GM06990 (cell line): ENCODE data around the gene CUBN.

Experiments used
- DNase-seq: peaks from one replicate; pipeline ENCODE4 v3.0.0-alpha.2; 2011; ENCODE audit not compliant: insufficient read length; ENCODE audit errors: extremely low read depth
- H3K27me3 ChIP-seq: replicated peaks from 2 replicates; pipeline ENCODE4 v1.6.0; 2011; ENCODE audit warnings: low read length; ENCODE audit not compliant: control insufficient read depth, insufficient read depth
- H3K36me3 ChIP-seq: 2 replicates; pipeline ENCODE4 v1.5.1; 2011; ENCODE audit warnings: low read length; ENCODE audit not compliant: control insufficient read depth, insufficient read depth
- H3K4me3 ChIP-seq: replicated peaks from 2 replicates; pipeline ENCODE4 v1.5.1; 2011; ENCODE audit warnings: low read depth, mild to moderate bottlenecking, control low read depth, low read length
- CTCF ChIP-seq: IDR thresholded peaks from 2 replicates; pipeline ENCODE4 v1.5.1; 2011; ENCODE audit warnings: low read length, control low read depth, mild to moderate bottlenecking, inconsistent platforms; ENCODE audit not compliant: insufficient read depth, poor library complexity, severe bottlenecking

The CUBN gene

DNA sequence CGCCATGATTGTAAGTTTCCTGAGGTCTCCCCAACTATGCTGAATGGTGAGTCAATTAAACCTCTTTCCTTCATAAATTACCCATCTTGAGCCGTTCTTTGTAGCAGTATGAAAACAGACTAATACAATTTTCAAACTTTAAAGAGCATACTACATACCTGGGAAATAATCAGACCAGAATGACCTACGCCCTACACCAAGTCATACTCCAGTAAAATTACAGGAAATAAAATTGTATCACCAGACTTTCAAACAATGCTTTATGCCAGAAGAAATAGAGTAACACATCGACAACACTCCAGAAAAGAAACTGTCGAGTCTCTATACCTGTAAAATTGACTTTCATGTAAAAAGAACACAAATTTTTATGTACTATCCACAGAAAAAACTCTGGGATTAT is 331.0 kb downstream of the CUBN start:
- Histone ChIP-seq H3K4me3 (no peak overlapping the region), H3K27me3 (no peaks in the 10 kb centered on the region), H3K36me3 (no peaks in the 10 kb centered on the region; the same call in 1 of the 2 replicates)
- no peak for TF ChIP-seq CTCF
- no peak for DNase-seq

- no peak for DNase-seq
- Histone ChIP-seq H3K36me3 (no peaks in the 10 kb centered on the region; the same call in none of the 2 replicates), H3K27me3 (no peaks in the 10 kb centered on the region), H3K4me3 (no peak overlapping the region)
- no peak for TF ChIP-seq CTCF
Observed at GRCh38 chr10:16795410-16796073, 334.1 kb downstream of the CUBN start.

GRCh38 chr10:16794005-16794404 is 335.6 kb downstream of the CUBN start:
- no peak for TF ChIP-seq CTCF
- no peak for DNase-seq
- no peak overlapping the region for H3K4me3 ChIP-seq

GRCh38 chr10:16792675-16793074 is 336.9 kb downstream of the CUBN start:
- no peak for TF ChIP-seq CTCF
- no peak overlapping the region for H3K4me3 ChIP-seq
- no peak for DNase-seq
- no peaks in the 10 kb centered on the region; the same call in none of the 2 replicates for H3K36me3 ChIP-seq
- no peaks in the 10 kb centered on the region for H3K27me3 ChIP-seq

More at GRCh38 chr10:16794005-16794404, 335.6 kb downstream of the CUBN start:
- Histone ChIP-seq H3K27me3 (no peaks in the 10 kb centered on the region), H3K36me3 (no peaks in the 10 kb centered on the region; the same call in none of the 2 replicates)

DNA sequence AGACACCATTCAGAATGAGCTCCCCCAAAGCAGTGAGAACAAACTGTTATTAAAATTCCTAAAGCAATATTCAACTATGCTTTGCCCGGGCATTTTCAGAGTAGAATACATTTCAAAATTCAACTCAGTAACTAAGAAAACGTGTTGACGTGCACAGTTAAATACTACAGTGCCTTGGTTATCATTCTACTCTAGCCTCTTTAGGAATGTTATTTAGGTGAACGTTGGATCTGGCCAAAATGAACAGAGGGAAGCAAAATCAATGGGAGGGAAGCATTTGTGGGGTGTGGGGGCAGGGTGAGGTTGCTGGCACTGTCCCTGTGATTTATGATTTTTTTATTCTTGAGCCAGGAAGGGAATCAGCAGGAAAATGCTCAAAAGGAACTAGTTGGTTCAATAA is 339.8 kb downstream of the CUBN start:
- no peaks in the 10 kb centered on the region; the same call in 1 of the 2 replicates for H3K36me3 ChIP-seq
- no peak overlapping the region for H3K4me3 ChIP-seq
- no peak for DNase-seq
- H3K27me3 ChIP-seq, result no peaks in the 10 kb centered on the region
- TF ChIP-seq CTCF, result no peak
